HTR-8/SVneo (cell line): ENCODE data around the gene CCL14.
A peak's percentile ranks its signal among the peaks of the same experiment; 100 is the strongest.
"Not testable (repeated sequence)": the region's sequence is repeated elsewhere in the genome, so short reads cannot be mapped to it uniquely, and the experiment has no call there.

Experiments
- DNase-seq: peaks from one replicate; pipeline ENCODE4 v3.0.0; 2011; ENCODE audit warnings: low spot score, mixed read lengths; ENCODE audit not compliant: insufficient read length
- FAIRE-seq: peaks from 2 replicates; lab custom pipeline; 2011; peaks lifted over from hg19 to GRCh38; lab: Jason Lieb, UNC

Gene CCL14

GRCh38 chr17:35947156-35947585 lies 39.4 kb downstream of the CCL14 start:
- DNase-seq = peak; percentile 56
- no peak for FAIRE-seq

- FAIRE-seq (no peak), DNase-seq (no peak)
Measured at GRCh38 chr17:35944151-35944550, 42.4 kb downstream of the CCL14 start.

GRCh38 chr17:35943537-35943936 lies 43.0 kb downstream of the CCL14 start, which contains the start of gene LYZL6:
LYZL6 (minus strand) TSS chr17:35943713; CDS start chr17:35939356, 4,357 bp downstream.
- no peak for FAIRE-seq

GRCh38 chr17:35942588-35943186 lies 43.8 kb downstream of the CCL14 start:
- no peak for DNase-seq
- no peak for FAIRE-seq

More at GRCh38 chr17:35943537-35943936, 43.0 kb downstream of the CCL14 start, which contains the start of gene LYZL6:
- no peak for DNase-seq

- FAIRE-seq, DNase-seq: not testable (repeated sequence)
Measured at GRCh38 chr17:35938492-35938891, 48.0 kb downstream of the CCL14 start.

GRCh38 chr17:35936063-35936462 lies 50.5 kb downstream of the CCL14 start:
- DNase-seq (no peak), FAIRE-seq (no peak)

- DNase-seq = no peak
- no peak for FAIRE-seq
Measured at GRCh38 chr17:35934760-35935159, 51.8 kb downstream of the CCL14 start.
